A673 (cell line): Measurements from ENCODE around the gene ESRRB. TPM values are rescaled to one million over a fixed set of nuclear protein-coding genes. Genes with fewer than 3 reads are reported as not detected.
A peak's percentile ranks its signal among the peaks of the same experiment; 100 is the strongest.

ENCODE experiments used
- BruUV-seq: library from RNA; stranded (reverse); fragments of 400-500 nt; replicated peaks from 2 replicates; lab custom pipeline; 2021; lab: Mats Ljungman, UMichigan
- CTCF ChIA-PET: fragments of 300-600 bp; sonication (Branson Sonifier 250); formaldehyde crosslinking; loops from one replicate; lab custom pipeline; 2022; ENCODE audit warnings: antibody characterized with exemption; lab: Charles Lee
- POLR2A ChIA-PET: fragments of 300-600 bp; sonication (Branson Sonifier 250); formaldehyde crosslinking; loops from one replicate; lab custom pipeline; 2022; ENCODE audit warnings: antibody characterized with exemption; ENCODE audit not compliant: low non-redundant PET; lab: Charles Lee
- DNase-seq: peaks from one replicate; pipeline ENCODE4 v3.0.0-alpha.2; 2015; ENCODE audit warnings: low spot score
- H3K27ac ChIP-seq: fragments of 200-600 bp; sonication (generic); 2 replicates; pipeline ENCODE4 v1.5.1; 2016; ENCODE audit warnings: mixed run types, low read depth, mild to moderate bottlenecking, mixed read lengths, antibody characterized with exemption, low read length; ENCODE audit not compliant: poor library complexity, severe bottlenecking
- H3K27me3 ChIP-seq: fragments of 200-600 bp; sonication (generic); replicated peaks from 2 replicates; pipeline ENCODE4 v1.6.1; 2017; ENCODE audit warnings: mixed run types, low read depth, mild to moderate bottlenecking, mixed read lengths, antibody characterized with exemption, low read length; ENCODE audit not compliant: insufficient read depth, poor library complexity
- H3K36me3 ChIP-seq: fragments of 200-600 bp; sonication (generic); 2 replicates; pipeline ENCODE4 v1.6.1; 2016; ENCODE audit warnings: mixed run types, mild to moderate bottlenecking, mixed read lengths, antibody characterized with exemption, low read length; ENCODE audit not compliant: insufficient read depth, poor library complexity, severe bottlenecking
- H3K4me1 ChIP-seq: fragments of 200-600 bp; sonication (generic); 2 replicates; pipeline ENCODE4 v1.6.1; 2017; ENCODE audit warnings: mixed run types, mild to moderate bottlenecking, mixed read lengths, antibody characterized with exemption, low read length; ENCODE audit not compliant: insufficient read depth, poor library complexity, severe bottlenecking
- H3K4me3 ChIP-seq: fragments of 200-600 bp; sonication (generic); 2 replicates; pipeline ENCODE4 v1.5.1; 2016; ENCODE audit warnings: low read depth, mixed run types, mild to moderate bottlenecking, mixed read lengths, low read length; ENCODE audit not compliant: poor library complexity, severe bottlenecking
- H3K9me3 ChIP-seq: fragments of 200-600 bp; sonication (generic); 2 replicates; pipeline ENCODE4 v1.6.1; 2016; ENCODE audit warnings: mixed run types, low read depth, mild to moderate bottlenecking, mixed read lengths, antibody characterized with exemption, low read length; ENCODE audit not compliant: poor library complexity, severe bottlenecking
- CTCF ChIP-seq: fragments of 300-800, 200-600 bp; sonication (generic); conservative IDR thresholded peaks from 2 replicates; pipeline ENCODE4 v1.5.1; 2017; ENCODE audit warnings: low read depth, mild to moderate bottlenecking, antibody characterized with exemption, low read length, moderate library complexity, mixed read lengths
- EZH2 ChIP-seq: fragments of 200-600 bp; sonication (generic); IDR thresholded peaks from 2 replicates; pipeline ENCODE4 v1.6.1; 2017; ENCODE audit warnings: borderline replicate concordance, low read depth, mild to moderate bottlenecking, mixed read lengths, antibody characterized with exemption, low read length; ENCODE audit not compliant: poor library complexity, severe bottlenecking
- intact Hi-C: fragments of 100-400 bp; cut with micrococcal nuclease; formaldehyde crosslinking; loops from one replicate; pipeline ENCODE4 v1.10.0; 2022; ENCODE audit not compliant: unreplicated experiment
- total RNA-seq: library from RNA; stranded (reverse); gene quantifications from 2 replicates; pipeline ENCODE4 v1.2.3, GENCODE V29; 2021

The ESRRB gene
- total RNA-seq, 1 experiment from 2014 or later, result 0.47 TPM

- H3K4me1 ChIP-seq, result peaks cover 5% of the 10 kb centered on the region
- no peak overlapping the region for H3K4me3 ChIP-seq
- no peak for DNase-seq
- TF ChIP-seq EZH2 (no peak), CTCF (no peak)
- H3K27me3 ChIP-seq, result peaks cover 11% of the 10 kb centered on the region
- intact Hi-C loops, result no loop called here
- CTCF ChIA-PET, result no interaction called here
- H3K9me3 ChIP-seq, result no peaks in the 10 kb centered on the region
- BruUV-seq, result no TSS peak
- POLR2A ChIA-PET, result interaction anchor here (0.7 kb wide), 1 partner anchor 251 kb away, joined by 3 read pairs; no protein-coding TSS in a partner anchor
- H3K36me3 ChIP-seq, result no peaks in the 10 kb centered on the region
- H3K27ac ChIP-seq, result no peak overlapping the region
Observed at GRCh38 chr14:76336876-76337275, 39.1 kb upstream of the ESRRB start.

GRCh38 chr14:76337635-76338545 lies 38.0 kb upstream of the ESRRB start:
- no peak overlapping the region for H3K27ac ChIP-seq
- peak; percentile 52 for DNase-seq
- H3K4me3 ChIP-seq, result peak overlapping the region; percentile 38

More at GRCh38 chr14:76337635-76338545, 38.0 kb upstream of the ESRRB start:
- peaks cover 13% of the 10 kb centered on the region for H3K27me3 ChIP-seq
- H3K4me1 ChIP-seq, result peaks cover 5% of the 10 kb centered on the region
- intact Hi-C loops, result no loop called here
- TF ChIP-seq CTCF, result no peak
- TF ChIP-seq EZH2, result no peak
- ChIA-PET POLR2A (no interaction called here), CTCF (interaction anchor here (0.5 kb wide), 1 partner anchor 37 kb away, joined by 6 read pairs; no protein-coding TSS in a partner anchor)
- no TSS peak for BruUV-seq
- H3K9me3 ChIP-seq, result no peaks in the 10 kb centered on the region
- H3K36me3 ChIP-seq, result no peaks in the 10 kb centered on the region
